SH-SY5Y (cell line): ENCODE measurements around the gene GABRR3.

Source experiments
- GATA2 ChIP-seq: IDR thresholded peaks from 2 replicates; pipeline ENCODE4 v1.6.1; 2011; ENCODE audit warnings: mild to moderate bottlenecking, low read depth, low read length
- GATA3 ChIP-seq: IDR thresholded peaks from 2 replicates; pipeline ENCODE4 v1.6.1; 2011; ENCODE audit warnings: low read depth, mild to moderate bottlenecking, low read length, moderate library complexity

- TF ChIP-seq GATA2 (no peak), GATA3 (no peak)
Measured at GRCh38 chr3:97948351-97949109, 86.6 kb downstream of the GABRR3 start.
